Measurements from ENCODE around the gene CLCN3. TPM values are rescaled to one million over a fixed set of nuclear protein-coding genes. Genes with fewer than 3 reads are reported as not detected.

The CLCN3 gene
- total and polyA plus RNA-seq, 9 of the 15 experiments (the other 6 are each of a cell fraction or from before 2014, with no cell fraction given): 12.7 to 60.6 (median 38.5) TPM

DNA sequence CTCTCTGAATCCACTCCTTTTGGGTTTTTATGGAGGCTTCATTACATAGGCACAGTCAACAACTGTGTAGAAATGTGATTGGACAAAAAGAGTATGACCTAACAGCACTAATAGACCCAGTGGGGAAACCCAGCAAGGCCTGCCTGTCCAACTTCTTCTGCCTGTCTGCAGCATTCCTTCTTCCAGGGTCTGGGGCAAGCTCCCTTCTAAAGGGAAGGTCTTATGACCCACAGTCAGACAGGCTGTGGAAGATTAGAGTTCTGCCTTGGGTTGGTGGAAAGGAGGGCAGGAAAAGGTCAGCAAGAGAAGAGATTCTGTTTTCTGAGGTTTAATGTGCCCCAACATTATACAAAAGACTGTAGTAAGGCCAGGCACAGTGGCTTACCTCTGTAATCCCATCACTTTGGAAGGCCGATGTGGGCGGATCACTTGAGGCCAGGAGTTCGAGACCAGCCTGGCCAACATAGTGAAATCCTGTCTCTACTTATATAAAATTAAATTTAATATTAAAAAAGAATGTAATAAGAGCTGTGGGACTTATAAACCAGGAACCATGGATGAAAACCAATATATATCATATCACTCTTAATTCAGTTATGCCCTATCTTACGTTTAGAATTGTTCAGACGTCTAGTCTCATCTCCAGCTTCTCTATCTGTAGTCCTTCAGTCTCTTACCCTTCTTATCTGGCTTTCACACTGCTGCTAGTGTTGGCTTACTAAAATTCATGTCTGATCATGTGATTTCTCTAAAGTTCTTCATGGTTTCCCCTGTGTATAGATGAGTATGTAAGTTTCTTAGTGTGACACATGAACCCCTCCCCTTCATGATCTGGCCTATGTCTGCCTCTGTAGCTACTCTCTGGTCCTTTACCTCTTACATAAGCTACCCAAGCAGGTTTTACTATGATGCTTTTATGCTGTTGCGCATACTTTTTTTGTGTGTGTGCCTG, 6.2 kb downstream of the CLCN3 start (continued):
- TF ChIP-seq CHAMP1 (IDR thresholded peaks at IDR 0.05) (peak; percentile 90), MIER1 (IDR thresholded peaks at IDR 0.05; ENCODE audit: low read depth) (no peak), ZNF511 (CRISPR knock-in tag; IDR thresholded peaks at IDR 0.05) (no peak), HNRNPK (IDR thresholded peaks at IDR 0.05; ENCODE audit: low read depth, low read length, poor library complexity, severe bottlenecking) (no peak), TRIM24 (IDR thresholded peaks at IDR 0.05) (peak; percentile 90 to 93), ZNF124 (CRISPR knock-in tag; IDR thresholded peaks at IDR 0.05) (no peak), CUX1 (CRISPR knock-in tag; IDR thresholded peaks at IDR 0.05) (peak; percentile 56; the same call in 1 of the 2 replicates), SMC3 (conservative IDR thresholded peaks at IDR 0.05; ENCODE audit: insufficient read depth, low read depth, low read length) (no peak), XRCC4 (IDR thresholded peaks at IDR 0.05; ENCODE audit: extremely low read depth, insufficient read depth, insufficient read length) (no peak), HOXB6 (CRISPR knock-in tag; IDR thresholded peaks at IDR 0.05; ENCODE audit: borderline replicate concordance) (no peak), E4F1 (CRISPR knock-in tag; IDR thresholded peaks at IDR 0.05; ENCODE audit: borderline replicate concordance) (no peak), ESRRB (CRISPR knock-in tag; IDR thresholded peaks at IDR 0.05; ENCODE audit: borderline replicate concordance) (no peak)
- TF ChIP-seq, protein P1, sequence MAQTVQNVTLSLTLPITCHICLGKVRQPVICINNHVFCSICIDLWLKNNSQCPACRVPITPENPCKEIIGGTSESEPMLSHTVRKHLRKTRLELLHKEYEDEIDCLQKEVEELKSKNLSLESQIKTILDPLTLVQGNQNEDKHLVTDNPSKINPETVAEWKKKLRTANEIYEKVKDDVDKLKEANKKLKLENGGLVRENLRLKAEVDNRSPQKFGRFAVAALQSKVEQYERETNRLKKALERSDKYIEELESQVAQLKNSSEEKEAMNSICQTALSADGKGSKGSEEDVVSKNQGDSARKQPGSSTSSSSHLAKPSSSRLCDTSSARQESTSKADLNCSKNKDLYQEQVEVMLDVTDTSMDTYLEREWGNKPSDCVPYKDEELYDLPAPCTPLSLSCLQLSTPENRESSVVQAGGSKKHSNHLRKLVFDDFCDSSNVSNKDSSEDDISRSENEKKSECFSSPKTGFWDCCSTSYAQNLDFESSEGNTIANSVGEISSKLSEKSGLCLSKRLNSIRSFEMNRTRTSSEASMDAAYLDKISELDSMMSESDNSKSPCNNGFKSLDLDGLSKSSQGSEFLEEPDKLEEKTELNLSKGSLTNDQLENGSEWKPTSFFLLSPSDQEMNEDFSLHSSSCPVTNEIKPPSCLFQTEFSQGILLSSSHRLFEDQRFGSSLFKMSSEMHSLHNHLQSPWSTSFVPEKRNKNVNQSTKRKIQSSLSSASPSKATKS (CRISPR knock-in tag; IDR thresholded peaks at IDR 0.05): no peak

Data from K562 (cell line).